GM19238 (cell line): Measurements from ENCODE around the gene BFSP1.

Experiments used
- DNase-seq: peaks from one replicate; pipeline ENCODE4 v3.0.0; 2011; ENCODE audit warnings: low spot score; ENCODE audit not compliant: insufficient read length

The BFSP1 gene

GRCh38 chr20:17499041-17499440 lies 32.1 kb downstream of the BFSP1 start:
- no peak for DNase-seq

DNA sequence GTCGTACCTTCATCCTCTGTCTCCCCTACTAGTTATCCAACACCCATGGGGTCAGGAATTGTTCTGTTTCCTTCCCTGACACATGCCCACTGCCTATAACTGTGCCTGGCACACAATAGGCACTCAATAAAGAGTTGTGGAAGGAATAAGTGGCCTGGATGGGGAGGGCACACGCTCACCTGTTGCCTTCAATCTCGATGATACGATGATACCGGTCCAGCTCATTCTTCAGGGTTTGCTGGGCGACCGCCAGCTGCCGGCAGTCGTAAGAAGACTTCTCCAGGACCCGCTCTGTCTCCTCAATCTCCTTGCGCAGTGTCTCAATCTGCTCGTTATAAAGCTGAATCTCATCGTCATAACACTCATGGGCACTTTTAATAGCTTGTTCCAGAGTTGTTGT lies 32.5 kb downstream of the BFSP1 start:
- DNase-seq: no peak

DNA sequence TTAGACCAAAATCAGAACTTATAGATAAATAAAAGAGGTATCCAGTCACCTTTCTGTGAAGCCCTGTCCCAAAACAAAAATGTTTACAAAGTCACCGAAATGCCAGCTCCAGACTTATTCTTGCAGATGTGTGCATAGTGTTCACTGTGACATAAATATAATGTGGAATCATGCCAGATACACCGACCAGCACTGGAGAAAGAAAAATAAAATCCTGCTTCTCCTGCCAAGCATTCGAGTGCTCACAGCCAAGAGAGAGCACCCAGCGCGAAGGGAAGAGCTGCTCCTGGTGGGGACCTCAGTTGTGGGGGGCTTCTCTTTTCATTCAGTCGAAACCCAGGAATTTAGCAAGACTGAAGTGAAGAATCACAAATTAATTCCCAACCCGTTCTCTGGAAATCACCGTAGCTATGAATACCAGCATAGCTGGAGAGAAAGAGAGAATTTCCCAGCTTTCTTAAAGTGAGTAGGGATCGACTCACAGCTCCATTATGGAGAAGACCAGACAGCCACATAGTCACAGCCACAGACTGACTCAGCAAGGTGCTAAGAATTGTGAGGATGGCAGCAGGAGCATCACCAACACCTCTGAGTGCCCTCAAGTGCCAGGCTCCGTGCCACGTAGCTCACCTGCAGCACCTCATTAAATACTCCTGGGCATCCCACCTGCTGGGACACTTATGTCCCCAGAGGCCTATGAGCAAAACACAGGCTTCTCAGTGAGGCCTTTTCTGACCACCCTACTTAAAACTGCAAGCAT lies 33.2 kb downstream of the BFSP1 start:
- DNase-seq: no peak

- no peak for DNase-seq
Observed at GRCh38 chr20:17495826-17496225, 35.4 kb downstream of the BFSP1 start.

- no peak for DNase-seq
Observed at GRCh38 chr20:17494201-17494600, 37.0 kb downstream of the BFSP1 start.

DNA sequence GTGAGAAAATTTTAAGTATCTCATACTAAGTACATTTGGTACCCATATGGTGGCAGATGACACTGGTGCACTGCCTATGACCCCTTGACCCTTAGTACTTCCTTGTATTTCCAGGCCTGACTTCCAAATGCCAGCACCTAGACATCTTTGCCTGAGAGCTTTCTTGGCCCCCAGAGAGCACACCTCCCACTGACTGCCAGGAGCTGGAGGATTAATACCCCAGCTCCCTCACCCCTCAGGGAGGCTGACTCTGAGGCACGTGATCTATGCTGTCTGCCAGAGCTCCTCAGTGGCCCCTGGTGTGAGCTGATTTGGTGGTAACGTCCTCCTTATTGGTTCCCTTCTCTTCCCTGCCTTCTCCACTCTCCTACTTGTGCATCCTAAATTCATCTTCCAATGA lies 38.0 kb downstream of the BFSP1 start:
- DNase-seq: no peak

DNA sequence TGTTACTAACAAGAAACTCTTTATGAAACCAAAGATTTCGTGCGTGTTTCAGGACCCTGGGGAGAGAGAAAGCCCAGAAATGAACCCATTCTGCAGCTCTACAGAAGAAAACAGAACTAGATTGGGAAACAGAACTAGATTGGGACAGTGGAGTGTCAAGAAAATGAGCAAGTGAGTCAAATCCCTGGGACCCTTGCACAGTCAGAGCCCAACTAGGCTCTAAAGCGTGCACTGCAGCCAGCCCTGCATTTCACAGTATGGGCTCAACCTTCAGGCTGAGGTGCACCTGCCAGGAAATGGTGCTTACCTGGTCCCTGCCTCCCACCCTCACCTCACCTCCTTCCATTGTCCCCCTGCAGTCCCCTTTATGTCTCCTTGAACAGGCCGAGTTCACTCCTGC lies 39.7 kb downstream of the BFSP1 start:
- no peak for DNase-seq

DNA sequence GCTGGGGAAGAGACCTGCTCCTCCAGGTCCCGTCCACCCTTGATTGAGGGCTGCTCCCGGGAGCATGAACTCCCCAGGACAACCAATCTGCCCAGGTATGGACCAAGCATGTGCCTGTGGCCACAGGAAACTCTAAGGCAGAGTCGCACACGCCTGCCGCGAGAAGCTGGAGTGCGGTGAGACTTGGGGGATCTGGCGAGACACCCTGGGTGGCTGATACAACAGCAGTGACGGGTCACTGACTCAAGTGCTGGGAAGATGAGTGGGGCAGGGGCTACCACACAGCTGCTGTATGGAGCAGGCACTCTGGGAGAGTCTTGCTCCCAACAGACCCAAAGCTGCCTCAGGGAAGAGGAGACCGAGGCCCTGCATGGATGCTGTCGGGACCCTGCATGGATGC lies 40.1 kb downstream of the BFSP1 start:
- DNase-seq: no peak

- no peak for DNase-seq
Observed at GRCh38 chr20:17490501-17490900, 40.7 kb downstream of the BFSP1 start.

DNA sequence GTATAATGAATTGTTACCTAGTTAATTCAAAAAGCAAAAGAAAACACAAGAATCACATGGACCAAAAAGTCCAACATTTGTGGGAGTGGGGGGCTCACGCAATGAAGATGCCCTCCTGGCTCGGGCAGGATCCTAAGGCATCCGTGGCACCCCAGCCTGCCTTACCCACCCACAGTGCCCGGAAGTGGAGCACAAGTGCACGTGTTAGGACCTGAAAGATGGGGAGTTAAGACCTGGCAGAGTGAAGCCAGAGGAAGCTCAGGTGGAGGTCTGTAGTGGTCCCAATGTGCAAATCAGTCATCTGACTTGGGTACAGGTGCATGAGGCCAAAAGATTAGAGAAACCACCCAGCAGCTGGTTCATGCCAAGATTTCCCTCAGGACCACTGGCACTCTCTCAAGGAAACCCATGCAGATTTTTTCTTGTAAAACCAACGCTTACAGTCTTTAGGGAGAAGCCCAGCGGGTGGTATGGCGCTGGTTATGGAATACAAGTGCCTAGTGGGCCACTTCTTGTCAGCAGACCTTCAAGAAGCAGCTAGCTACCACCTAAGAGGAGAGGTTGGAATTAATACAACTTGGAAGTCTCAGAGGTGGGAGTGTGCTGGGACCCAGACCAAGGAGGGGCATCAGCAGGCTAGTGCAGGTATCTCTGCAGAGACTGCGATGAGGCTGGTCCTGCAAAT lies 42.1 kb downstream of the BFSP1 start:
- no peak for DNase-seq

- no peak for DNase-seq
Observed at GRCh38 chr20:17485017-17485416, 46.2 kb downstream of the BFSP1 start.

DNA sequence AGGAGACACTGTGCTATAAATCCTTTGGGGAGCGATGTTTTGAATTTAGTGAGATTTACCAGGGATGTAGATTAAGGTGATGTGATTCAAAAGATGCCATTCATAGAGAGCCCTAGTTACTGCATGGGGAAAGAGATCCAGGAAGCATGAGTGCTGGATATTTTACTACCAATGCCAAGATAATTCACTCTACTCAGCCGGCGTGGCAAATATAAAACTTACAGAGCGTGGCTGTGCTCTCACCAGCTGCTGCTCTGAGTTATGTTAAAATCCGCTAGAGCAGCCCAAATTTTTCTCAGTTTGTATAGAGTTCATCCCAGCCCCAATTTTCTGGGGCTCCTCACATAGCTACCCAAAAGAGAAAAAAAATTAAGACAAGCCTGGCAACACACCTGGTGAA lies 48.6 kb downstream of the BFSP1 start:
- DNase-seq: no peak

- DNase-seq: no peak
Observed at GRCh38 chr20:17481661-17482060, 49.5 kb downstream of the BFSP1 start.

- DNase-seq: no peak
Observed at GRCh38 chr20:17480696-17481095, 50.5 kb downstream of the BFSP1 start.

DNA sequence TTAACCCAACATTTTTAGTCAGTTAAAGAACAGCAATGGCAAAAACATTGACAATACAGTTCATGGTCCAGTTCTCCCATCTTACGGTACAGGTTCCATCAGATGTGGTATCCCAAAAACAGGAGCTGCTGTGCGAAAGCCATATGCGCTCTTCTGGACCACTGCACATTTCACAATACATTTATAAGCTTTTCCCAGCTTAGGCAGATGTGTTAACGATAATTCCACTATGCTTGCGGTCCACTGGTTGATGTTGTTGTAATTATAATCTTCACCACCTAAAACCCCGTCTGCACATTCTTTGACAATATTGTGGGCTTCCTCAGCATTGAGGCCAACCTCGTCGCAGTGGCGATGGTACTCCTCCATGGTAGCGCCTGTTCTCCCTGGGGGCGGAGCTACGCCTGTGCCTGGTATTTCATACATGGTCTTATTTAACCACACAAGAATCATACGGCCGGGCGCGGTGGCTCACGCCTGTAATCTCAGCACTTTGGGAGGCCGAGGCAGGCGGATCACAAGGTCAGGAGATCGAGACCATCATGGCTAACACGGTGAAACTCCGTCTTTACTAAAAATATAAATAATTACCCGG lies 52.0 kb downstream of the BFSP1 start:
- DNase-seq: no peak

DNA sequence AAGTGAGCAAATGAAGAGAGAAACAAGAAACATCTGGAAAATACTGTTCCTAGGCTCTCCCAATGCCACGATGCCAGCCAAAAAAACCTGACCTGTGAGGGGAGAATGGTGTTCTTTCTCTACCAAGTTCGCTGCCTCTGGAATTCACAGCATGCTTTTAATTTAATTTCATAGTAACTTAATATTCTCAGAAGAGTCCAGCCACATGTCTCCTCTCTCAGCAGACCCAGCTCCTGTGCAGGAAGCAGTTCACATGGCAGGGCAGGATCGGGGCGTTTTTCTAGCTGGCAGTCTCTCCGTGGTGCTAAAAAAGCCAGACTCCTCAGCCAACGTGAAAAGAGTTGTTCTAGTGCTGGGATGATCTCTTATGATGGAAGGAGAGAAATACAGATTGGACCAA lies 57.5 kb downstream of the BFSP1 start:
- DNase-seq: no peak

DNA sequence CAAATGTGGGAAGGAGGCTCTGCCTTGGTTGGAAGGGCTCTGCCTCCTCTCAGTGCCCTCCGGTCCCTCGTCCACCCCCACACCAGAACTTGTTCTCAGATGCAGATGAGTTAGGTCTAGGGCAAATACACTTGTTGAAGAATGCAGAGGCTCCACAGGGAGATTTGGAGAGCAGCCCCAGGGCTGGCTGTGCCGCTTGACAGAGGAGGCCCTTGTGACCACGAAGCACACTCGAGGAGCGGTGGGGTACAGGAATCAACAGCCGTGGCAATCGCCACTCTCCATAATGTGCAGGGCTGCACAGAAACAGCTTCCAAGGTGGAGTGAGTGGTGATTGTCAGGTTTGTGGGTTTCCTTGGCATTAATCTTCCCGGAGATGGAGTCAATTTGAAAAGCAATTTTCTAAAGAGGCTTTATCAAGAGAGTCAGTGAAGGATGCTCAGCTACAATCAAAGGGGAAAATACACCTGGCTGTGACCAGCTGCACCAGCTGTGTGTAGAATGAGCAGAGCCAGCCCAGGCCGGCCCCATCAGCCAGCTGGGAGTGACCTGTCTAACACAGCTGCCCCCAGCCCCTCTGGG lies 59.5 kb downstream of the BFSP1 start:
- no peak for DNase-seq

DNA sequence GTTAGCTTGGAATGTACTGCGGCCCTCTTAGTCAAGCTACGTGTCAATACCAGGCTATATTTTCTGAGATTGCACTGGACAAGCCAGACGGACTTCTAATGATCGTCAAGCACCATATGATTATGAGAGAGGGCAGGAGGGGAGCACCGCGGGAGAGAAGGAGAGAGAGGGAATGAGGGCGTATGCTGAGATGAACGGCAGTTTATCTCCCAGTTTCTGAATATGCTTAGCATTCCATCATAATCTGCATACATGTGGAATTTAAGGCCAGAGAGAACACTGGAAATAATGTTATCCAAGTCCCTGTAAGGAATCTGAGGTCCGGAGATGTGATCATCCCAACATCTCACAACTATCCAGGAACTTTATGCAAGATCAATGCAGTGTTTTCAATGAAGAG lies 60.2 kb downstream of the BFSP1 start:
- DNase-seq: no peak

- DNase-seq: no peak
Observed at GRCh38 chr20:17470521-17470920, 60.7 kb downstream of the BFSP1 start.

DNA sequence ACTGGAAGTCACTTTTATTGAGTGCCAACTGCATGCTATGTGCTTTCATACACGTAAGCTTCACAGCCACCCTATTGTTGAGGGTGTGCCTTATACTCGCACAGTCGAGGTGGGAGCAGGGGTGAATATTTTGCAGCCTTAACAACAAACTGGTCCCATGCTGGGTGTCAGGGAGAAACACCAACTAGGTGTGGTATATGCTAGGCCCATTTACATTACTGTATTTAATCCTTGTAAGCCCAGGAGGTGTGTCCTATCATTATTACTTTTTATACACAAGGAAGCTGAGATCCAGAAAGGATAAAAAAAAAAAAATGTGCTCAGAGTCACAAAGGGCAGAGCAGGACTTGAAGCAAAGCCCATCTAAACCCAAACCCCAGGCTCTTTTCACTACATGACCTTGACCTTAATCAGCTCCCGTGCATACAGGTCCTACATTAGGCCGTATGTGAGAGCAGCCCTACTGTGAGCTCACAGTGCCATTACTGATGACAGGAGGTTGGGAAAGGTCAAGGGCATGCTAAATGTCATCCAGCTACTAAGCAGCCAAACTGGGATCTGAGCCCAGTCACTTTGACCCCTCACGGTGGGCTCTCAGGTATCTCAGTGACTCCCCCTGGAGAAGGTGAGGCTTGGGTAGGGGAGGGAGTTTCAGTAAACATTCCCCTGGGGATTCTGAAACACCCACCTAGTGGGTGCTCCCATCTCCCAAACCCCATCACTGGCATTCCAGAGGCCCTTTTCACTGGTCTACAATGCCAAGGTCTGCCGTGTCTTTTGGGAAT lies 61.7 kb downstream of the BFSP1 start:
- DNase-seq: no peak

- no peak for DNase-seq
Observed at GRCh38 chr20:17468073-17468840, 62.9 kb downstream of the BFSP1 start.
